NCI-H1092 (cell line): Measurements from ENCODE around the gene MDM2.

Experiments used
- DNase-seq: peaks from one replicate; lab custom pipeline; 2025; lab: John Stamatoyannopoulos, UW

Gene MDM2

DNA sequence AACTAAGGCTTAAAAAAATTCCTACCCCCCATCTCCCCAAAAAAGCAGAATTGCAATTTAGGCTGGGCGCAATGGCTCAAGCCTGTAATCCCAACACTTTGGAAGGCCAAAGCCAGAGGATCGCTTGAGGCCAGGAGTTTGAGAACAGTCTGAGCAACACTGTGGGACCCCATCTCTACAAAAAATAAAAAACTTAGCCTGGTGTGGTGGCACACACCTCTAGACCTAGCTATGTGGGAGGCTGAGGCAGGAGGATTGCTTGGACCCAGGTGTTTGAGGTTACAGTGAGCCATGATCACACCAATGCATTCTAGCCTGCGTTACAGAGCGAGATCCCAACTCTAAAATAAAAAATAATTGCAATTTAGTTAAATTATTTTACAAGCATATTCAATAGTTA lies 70.9 kb downstream of the MDM2 start:
- DNase-seq: no peak

DNA sequence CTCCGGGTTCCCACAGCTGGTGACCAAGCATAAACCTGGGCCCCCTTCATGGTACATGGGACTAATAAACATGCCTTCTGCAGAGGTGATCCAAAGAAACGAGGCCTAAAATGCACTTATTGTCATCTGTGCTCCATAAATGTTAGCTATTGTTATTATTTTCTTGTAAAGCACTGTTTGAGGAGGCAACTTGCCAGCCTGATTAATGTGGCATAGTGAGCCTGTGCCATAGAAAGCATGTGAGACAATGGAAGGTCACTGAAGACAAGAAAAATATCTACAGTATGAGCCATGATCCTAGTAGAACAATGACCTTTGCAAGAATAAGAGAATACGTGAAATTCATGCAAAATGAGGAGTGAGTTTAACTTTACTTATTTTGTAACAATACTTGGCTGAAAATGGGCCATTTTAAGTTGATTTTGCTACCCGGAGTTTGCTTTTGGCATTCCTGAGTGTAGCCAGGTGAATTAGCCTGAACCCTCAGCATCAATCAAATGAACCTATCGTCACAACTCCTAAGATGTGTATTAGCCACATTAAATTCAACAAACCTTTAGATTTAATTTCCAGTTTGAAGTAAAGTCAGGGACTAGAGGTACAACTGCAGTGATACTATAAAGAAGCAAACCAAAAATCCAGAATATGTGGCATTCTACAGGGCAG lies 72.8 kb downstream of the MDM2 start:
- no peak for DNase-seq

DNA sequence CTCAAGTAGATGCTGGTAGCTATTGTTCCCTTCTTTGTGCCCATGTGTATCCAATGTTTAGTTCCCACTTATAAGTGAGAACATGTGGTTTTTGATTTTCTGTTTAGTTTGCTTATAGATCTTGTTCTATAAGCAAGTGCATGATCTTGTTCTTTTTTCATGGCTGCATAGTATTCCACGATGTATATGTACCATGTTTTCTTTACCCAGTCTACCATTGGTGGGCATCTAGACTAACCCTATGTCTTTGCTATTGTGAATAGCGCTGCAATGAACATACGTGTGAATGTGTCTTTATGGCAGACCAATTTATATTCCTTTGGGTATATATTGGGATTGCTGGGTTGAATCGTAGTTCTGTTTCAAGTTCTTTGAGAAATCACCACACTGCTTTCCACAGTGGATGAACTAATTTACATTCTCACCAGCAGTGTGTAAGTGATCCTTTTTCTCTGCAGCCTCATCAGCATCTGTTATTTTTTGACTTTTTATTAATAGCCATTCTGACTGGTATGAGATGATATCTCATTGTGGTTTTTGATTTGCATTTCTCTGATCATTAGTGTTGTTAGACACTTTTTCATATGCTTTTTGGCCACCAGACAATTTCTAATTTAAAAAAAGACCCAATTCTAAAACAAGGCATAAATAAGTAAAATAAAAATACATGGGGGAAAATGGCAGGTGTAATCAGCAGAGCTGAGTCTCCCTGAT lies 74.4 kb downstream of the MDM2 start:
- DNase-seq: no peak

DNA sequence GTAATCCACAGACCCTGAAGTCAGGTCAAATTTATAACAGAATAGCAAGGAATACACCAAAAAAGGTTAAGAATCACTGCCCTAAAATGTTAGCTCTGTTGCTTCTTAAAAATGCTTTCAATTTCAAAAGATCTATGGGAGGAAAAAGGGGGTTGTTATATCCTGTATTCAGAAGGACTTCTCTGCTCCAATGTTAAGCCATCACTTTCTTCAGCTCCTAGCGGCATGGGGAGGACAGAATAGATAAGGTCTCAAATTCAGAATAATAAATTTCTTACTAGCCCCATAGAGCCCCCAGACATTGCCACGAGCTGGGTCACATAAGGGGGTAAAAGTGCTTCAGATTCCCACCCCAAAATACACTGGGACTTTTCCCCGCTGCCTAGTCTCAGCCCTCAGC lies 75.2 kb downstream of the MDM2 start:
- no peak for DNase-seq

DNA sequence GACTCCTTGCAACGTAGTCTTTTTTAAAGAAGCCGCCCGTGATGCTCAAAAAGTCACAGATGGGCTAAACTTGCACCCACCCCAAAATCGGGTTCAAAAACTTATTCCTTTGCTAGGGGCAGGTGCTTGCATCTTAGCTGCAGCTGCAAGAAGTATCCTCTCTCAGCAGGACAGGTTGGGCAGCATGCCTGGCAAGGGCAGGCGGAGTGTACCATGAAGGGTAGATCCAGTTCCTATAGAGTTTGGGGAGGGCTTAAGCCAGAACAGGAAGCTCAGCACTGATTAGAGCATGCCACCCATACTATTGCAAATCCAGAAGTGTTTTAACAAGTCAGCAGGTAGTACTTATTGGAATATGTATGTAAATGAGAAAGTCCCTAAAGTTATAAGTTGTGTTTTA lies 76.3 kb downstream of the MDM2 start:
- DNase-seq: no peak

DNA sequence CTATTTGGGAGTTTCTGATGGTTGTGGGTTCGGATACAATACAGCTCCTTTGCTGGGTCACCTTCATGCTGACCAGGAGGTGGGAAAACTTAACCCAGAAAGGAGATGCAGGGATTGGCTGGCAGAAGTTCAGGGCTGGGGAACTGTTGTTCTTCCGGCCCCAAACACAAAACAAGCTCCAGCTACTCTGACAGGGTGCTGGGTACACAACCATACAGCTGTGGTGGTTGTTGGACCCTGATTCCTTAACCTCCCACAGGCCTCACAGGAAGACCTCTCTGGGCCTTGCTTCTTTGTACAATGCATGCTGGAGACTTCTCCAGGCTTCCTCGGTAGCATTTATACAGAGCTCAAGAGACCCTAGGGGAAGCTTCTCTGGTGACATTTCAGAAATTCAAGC lies 77.4 kb downstream of the MDM2 start:
- DNase-seq: no peak

DNA sequence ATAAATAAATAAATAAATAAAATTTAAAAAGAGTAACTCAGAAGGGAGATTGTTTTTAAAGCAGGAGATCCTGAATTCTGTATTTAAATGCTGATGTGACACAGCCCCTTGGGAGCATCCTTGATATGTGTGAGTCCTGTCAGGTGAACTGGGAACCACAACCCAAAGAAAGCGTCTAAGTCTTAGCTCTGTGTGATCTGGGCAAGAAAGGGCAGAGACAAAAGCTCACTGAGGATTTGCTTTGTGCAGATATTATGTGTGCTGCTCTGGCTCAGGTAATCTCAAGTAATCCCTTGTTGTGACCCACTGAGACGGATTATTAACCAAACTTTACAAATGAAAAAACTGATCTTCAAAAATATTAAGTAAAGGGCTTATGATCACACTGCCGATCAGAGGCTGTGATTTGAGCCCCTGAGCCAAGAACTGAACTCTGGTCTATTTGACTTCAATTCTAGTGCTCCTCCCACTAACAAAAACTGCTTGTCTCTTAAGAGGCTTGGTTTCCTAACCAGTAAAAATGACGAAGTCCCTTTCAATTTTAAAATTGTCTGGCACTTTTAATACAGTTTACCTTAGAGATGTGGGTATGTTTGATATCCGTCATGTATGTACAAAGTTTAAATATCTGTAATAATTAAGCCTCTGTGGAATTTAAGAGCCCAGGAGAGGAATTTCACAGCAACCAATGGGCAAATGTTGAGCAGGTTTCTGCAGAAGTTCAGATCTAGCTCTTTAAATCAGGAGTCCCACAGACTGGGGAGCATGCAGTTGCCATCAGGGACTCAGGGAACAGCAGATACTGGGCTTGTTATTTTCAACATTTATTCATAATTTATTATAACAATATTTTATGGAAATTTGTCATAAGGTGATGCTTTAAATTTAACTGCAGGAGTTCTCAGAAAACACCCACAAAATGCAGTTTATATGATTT lies 78.9 kb downstream of the MDM2 start:
- DNase-seq: no peak

DNA sequence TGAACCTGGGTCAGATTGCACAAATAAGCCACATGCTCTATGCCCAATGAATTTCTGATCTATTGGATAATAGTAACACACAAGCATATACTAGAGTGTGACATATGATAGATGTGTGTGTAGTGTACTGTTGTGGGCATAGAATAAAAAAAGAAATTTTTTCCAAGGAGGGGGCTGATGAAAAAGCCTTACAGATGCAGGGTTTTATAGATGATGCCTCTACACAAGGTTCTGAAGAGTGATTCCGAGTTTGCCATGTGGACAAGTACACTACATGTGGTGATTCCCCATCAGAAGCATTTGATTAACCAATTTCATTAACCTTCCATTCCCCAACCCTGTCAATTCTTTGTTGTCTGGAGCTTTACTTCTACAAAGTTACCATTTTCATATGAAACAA lies 79.7 kb downstream of the MDM2 start:
- no peak for DNase-seq

DNA sequence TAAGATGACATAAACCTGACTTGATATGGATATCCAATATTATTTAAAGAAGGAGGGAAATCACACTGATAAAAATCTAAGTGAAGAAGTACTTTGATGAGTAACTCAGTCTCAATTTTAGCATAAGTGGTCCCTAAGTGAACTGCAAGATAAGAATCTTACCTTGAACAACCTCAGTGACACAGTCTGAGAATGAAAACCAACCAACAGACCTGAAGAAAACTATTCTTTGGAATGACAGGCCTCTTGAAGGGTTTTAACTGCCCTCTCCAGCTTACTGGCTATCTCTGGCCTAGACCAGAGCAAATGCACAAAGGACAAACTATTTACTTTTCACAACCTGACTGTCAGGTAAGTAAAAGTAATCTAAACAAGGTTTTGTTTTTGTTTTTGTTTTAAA lies 80.3 kb downstream of the MDM2 start:
- DNase-seq: no peak

DNA sequence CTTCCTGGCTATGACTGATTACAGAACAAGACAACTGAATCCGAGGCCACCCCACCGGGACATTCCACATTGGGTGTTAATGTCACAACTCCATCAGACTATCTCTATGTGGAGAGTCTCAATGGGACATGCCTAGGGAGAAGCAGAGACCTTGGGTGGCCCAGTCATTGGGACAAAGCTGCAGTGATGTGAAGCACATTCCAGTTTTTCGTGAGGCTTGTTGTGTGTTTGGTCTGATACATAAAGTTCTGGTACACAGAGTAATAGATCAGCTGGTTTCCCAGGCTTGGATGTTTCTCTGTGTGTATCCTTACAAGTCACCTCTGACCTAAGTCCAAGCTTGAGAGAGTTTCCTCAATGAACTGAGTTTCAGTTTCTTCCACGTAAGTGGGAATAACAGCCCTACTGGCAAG lies 82.7 kb downstream of the MDM2 start:
- no peak for DNase-seq

DNA sequence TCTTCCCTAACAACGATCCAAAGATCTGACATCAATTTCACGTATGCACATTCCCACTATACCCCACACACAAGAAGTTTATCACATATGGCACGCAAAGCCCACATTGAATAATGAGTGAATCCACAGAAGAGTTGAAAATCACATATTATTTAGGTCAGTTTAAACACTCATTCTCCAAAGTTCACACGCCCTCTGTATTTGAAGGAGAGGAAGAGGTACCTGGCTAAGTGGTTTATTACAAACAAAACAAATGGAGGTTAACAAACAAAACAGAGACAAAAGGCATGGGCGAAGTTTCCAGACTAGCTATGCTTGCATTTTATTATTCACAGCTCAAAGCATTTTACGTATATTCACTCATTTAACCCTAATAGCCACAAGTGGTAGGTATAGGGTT lies 83.2 kb downstream of the MDM2 start:
- no peak for DNase-seq

DNA sequence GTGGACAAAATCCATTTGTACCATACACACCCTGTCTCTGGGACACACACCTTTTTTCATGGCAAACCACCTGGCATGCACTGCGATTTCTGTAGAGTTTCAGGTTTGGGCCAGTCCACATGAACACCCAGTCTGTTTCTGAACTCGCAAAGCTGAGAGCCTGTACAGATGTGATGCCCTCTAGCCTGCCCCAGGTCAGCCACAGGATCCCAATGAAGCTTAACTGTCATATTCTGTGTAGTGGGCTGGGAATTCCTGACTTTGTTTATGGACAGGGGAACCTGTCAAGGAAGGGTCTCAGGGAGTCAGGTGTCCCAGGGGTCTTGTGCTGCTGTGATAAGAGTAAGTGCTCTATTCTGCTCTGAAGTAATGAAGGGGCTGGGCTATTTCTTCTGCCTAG lies 85.2 kb downstream of the MDM2 start:
- DNase-seq: no peak

DNA sequence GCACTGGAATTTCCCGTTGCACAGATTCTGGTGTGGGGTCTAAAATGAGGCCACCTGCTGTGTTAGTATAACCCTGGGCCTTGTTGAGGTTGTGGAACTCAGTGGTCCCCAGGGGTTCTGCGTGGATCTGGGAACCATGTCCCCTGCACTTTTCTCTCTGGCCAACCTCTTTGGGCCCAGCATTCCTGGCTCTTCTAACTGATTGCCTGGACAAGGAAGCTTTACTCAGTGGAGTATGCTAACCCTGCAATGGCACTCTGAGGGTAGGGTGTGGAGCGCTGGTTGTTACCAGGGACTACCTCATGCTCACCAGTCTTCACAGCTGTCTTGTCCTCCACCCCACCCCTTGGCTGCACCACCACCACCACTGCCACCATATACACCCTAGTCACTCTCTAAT lies 85.8 kb downstream of the MDM2 start:
- no peak for DNase-seq

DNA sequence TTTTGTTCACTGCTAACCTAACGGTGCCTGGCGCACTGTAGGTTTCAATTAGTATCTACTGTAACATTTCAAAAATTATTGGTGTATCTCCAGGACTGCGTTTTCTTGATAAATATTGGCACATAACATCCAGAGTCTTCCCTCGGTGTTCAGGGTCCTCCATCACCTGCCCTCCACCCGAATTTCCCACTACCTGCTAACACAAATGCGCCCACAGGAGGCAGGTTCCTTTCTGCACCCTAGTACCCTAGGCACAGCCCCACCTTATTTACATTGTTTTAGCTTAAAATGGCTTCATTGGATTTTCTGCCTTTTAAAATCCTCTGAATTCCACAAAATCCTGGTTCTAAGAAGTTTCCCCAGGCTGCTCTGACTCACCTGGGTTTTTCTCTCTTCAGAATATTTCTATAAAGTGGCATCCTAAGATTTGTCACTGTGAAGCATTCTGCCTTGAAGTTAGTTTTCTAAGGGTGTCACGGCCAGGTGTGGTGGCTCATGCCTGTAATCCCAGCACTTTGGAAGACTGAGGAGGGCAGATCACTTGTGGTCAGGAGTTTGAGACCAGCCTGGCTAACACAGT lies 86.4 kb downstream of the MDM2 start:
- no peak for DNase-seq

DNA sequence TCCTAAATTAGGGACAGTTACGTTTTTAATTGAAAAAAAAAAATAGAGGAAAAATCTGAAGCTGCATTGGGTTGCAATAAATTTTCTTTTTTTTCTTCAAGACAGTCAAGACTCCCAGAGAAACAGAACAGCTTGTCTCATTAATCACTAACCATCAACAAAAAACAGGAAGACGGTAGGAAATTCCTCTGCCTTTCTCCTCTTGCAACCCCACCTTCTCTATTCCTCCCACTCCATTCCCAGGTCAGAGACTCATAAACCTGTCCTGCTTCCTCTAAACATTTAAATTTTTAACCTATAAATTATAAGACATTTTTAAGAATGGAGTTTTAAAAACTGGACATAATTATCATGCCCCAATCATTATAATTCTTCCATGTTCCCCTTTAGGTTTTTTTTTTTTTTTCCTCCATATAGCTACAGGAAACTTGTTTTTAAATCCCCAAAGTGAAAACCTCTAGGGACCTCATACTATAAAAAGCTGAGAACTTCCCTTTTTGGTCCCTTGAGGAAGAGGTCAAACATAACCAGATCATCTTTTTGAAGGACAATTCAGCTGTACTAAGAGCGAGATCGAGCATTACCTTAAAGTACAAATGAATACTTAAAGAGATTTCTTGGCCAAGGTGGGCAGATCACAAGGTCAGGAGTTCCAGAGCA lies 89.0 kb downstream of the MDM2 start:
- no peak for DNase-seq

DNA sequence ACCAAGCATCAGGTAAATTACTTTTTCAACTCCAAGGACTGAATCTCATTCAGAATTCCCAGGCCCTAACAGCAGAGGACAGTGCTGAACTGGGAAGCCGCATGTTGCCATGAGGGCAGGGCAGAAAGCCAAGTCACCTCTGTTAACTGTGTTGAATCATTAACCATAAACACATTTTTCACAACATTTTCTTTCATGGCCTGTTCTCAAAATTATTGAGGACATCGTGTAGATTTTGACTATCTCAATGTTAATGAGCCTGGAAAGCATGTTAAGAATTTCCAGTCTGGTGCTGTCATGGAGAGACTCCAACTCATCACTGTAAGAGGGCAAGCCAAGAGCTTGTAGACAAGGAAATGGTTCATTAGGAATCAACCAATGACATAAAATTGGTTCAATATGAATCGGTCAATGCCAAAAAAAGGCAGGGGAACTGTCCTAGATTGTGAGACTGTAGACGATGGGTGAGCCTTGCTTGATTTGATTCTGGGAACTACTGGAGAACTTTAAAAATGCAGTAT lies 91.3 kb downstream of the MDM2 start:
- DNase-seq: no peak

DNA sequence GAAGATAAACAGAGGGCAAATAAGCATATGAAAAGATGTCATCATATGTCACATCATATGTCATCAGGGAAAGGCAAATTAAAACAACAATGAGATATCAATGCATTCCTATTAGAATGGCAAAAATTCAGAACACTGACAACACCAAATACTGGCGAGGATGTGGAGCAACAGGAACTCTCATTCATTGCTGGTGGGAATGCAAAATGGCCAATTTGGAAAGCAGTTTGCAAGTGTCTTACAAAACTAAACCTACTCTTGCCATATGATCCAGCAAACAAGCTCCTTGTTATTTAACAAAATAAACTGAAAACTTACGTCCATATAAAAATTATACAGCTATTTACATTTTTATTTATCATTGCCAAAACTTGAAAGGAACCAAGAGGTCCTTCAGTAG lies 92.3 kb downstream of the MDM2 start:
- no peak for DNase-seq
